Endothelial cell (in vitro differentiated cells): ENCODE results near the gene MEG3. TPM values are rescaled to one million over a fixed set of nuclear protein-coding genes. Genes with fewer than 3 reads are reported as not detected.
"Not testable (repeated sequence)": the region's sequence is repeated elsewhere in the genome, so short reads cannot be mapped to it uniquely, and the experiment has no call there.

ENCODE experiments used
- DNase-seq: peaks from one replicate; pipeline ENCODE4 v3.0.0; 2021; ENCODE audit warnings: low spot score
- H3K27ac Mint-ChIP-seq: one replicate; pipeline ENCODE4 v1.8.0; 2021; ENCODE audit warnings: mixed read lengths, inconsistent platforms; ENCODE audit not compliant: unreplicated experiment
- H3K27me3 Mint-ChIP-seq: one replicate; pipeline ENCODE4 v1.8.0; 2021; ENCODE audit warnings: mild to moderate bottlenecking, moderate library complexity, mixed read lengths, inconsistent platforms; ENCODE audit not compliant: unreplicated experiment
- H3K36me3 Mint-ChIP-seq: one replicate; pipeline ENCODE4 v1.8.0; 2021; ENCODE audit warnings: mild to moderate bottlenecking, low read depth, mixed read lengths, inconsistent platforms; ENCODE audit not compliant: unreplicated experiment
- H3K4me1 Mint-ChIP-seq: one replicate; pipeline ENCODE4 v1.8.0; 2021; ENCODE audit warnings: mild to moderate bottlenecking, mixed read lengths, inconsistent platforms; ENCODE audit not compliant: unreplicated experiment
- H3K4me3 Mint-ChIP-seq: one replicate; pipeline ENCODE4 v1.8.0; 2021; ENCODE audit warnings: mild to moderate bottlenecking, mixed read lengths, inconsistent platforms; ENCODE audit not compliant: unreplicated experiment
- H3K9me3 Mint-ChIP-seq: one replicate; pipeline ENCODE4 v1.8.0; 2021; ENCODE audit warnings: mixed read lengths, inconsistent platforms; ENCODE audit not compliant: unreplicated experiment
- total RNA-seq: library from RNA; stranded (reverse); fragmentation: NEBNext Ultra II Directional; extraction: Animal tissue kit (Norgen Biotek cat#: 25700); gene quantifications from one replicate; pipeline ENCODE4 v1.2.1, GENCODE V29; 2021; ENCODE audit not compliant: unreplicated experiment
- TF ChIP-seq, protein P1 (sequence below): fragments of 200-600 bp; sonication (generic); IDR thresholded peaks from one replicate; pipeline ENCODE4 v1.5.0; 2021; ENCODE audit warnings: antibody characterized with exemption; ENCODE audit not compliant: unreplicated experiment

Gene MEG3
- total RNA-seq, 1 donor from 2014 or later, result not detected

DNA sequence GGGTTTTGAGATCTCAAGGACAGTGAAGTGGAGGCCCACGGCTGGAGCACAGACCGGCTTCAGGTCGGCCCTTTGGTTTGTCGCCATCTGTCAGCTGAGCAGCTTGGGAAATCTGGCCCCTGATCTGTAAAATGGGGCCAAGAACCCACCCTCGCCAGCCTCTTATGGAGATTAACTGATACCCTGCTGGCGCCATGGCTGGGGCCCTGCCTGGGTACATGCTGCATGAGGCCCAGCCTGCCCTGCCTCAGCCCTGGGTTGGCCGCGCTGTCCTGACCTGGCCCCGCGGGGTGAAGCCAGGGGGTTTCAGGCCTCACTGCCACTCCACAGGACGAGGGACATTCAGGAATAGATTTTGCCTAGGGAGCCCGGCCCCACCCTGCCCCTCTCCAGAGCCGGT, 33.9 kb upstream of the MEG3 start:
- Mint-ChIP-seq H3K4me1 (peaks cover 15% of the 10 kb centered on the region), H3K27ac (no peak overlapping the region)

DNA sequence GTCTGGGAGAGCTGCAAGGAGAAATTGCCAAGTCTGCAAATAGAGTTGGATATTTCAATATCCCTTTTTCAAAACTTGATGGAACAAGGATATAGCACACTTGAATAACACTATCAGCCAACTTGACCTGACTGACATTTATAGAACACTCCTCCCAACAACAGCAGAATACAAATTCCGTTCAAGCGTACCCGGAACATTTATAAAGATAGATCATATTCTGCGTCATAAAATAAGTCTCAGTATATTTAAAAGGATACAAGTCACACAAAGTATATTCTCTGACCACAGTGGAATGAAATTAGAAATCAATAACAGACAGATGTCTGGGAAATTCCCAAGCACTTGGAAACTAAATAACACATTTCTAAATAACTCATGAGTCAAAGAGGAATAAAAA, 29.0 kb upstream of the MEG3 start:
- TF ChIP-seq, protein P1, sequence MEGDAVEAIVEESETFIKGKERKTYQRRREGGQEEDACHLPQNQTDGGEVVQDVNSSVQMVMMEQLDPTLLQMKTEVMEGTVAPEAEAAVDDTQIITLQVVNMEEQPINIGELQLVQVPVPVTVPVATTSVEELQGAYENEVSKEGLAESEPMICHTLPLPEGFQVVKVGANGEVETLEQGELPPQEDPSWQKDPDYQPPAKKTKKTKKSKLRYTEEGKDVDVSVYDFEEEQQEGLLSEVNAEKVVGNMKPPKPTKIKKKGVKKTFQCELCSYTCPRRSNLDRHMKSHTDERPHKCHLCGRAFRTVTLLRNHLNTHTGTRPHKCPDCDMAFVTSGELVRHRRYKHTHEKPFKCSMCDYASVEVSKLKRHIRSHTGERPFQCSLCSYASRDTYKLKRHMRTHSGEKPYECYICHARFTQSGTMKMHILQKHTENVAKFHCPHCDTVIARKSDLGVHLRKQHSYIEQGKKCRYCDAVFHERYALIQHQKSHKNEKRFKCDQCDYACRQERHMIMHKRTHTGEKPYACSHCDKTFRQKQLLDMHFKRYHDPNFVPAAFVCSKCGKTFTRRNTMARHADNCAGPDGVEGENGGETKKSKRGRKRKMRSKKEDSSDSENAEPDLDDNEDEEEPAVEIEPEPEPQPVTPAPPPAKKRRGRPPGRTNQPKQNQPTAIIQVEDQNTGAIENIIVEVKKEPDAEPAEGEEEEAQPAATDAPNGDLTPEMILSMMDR, result no peak
- peaks cover 2% of the 10 kb centered on the region for H3K27me3 Mint-ChIP-seq
- H3K4me1 Mint-ChIP-seq, result no peaks in the 10 kb centered on the region
- no peaks in the 10 kb centered on the region for H3K9me3 Mint-ChIP-seq
- no peaks in the 10 kb centered on the region for H3K36me3 Mint-ChIP-seq
- H3K27ac Mint-ChIP-seq, result no peak overlapping the region
- DNase-seq, result no peak
- H3K4me3 Mint-ChIP-seq, result no peak overlapping the region

More for the DNA sequence above, 33.9 kb upstream of the MEG3 start:
- DNase-seq, result no peak
- Mint-ChIP-seq H3K36me3 (no peaks in the 10 kb centered on the region), H3K27me3 (peaks cover 2% of the 10 kb centered on the region), H3K9me3 (no peaks in the 10 kb centered on the region), H3K4me3 (no peak overlapping the region)
- TF ChIP-seq, protein P1, result no peak

DNA sequence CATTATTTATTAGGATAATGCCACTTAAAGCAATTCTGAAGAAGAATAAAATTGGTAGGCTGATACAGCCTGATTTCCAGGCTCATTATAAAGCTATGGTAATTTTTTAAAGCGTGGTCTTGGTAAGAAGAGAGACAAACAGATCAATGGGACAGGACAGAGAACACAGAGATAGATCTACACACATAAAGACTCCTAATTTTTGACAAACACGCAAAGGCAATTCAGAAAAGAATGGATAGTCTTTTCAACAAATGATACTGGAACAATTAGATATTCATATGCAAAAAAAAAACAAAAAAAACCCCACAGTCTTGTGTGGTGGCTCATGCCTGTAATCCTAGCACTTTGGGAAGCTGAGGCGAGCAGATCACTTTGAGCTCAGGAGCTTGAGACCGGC, 25.9 kb upstream of the MEG3 start:
- H3K4me1 Mint-ChIP-seq, result no peaks in the 10 kb centered on the region

DNA sequence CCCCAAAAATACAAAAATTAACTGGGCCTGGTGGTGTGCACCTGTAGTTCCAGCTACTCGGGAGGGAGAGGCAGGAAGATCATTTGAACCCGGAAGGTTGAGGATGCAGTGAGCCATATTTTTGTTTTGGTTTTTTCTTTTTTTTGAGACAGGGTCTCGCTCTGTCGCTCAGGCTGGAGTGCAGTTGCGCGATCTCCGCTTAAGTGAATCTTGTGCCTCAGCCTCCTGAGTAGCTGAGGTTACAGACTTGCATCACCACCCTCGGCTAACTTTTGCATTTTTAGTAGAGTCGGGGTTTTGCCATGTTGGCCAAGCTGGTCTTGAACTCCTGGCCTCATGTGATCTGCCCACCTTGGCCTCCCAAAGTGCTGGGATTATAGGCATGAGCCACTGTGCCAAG, 24.5 kb upstream of the MEG3 start:
- H3K27me3 Mint-ChIP-seq, H3K27ac Mint-ChIP-seq, H3K4me1 Mint-ChIP-seq, H3K36me3 Mint-ChIP-seq, H3K4me3 Mint-ChIP-seq, H3K9me3 Mint-ChIP-seq, DNase-seq: not testable (repeated sequence)

More for the DNA sequence above, 25.9 kb upstream of the MEG3 start:
- Mint-ChIP-seq H3K36me3 (no peaks in the 10 kb centered on the region), H3K27ac (no peak overlapping the region), H3K27me3 (no peaks in the 10 kb centered on the region), H3K4me3 (no peak overlapping the region), H3K9me3 (no peaks in the 10 kb centered on the region)
- DNase-seq, result no peak
- TF ChIP-seq, protein P1, result no peak

DNA sequence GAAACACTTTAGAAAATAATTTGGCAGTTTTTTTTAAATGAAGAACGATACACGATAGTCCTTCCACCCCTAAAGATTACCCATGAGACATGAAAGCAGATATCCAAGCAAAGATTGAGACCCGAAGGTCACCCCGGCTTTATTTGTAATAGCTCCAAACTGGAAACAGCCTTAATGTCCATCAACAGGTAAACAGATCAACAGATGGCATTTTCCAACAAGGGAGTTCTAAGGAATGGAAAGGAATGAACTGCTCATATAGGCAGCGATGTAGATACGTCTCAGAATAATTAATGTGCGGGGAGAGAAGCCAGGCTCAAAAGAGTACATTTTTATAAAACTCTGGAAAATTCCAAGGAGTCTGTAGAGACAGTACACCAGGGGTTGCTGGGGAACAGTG, 23.7 kb upstream of the MEG3 start:
- DNase-seq, result no peak
- Mint-ChIP-seq H3K36me3 (no peaks in the 10 kb centered on the region), H3K27me3 (no peaks in the 10 kb centered on the region), H3K27ac (no peak overlapping the region), H3K9me3 (no peaks in the 10 kb centered on the region), H3K4me1 (no peaks in the 10 kb centered on the region), H3K4me3 (no peak overlapping the region)
- TF ChIP-seq, protein P1, result no peak

DNA sequence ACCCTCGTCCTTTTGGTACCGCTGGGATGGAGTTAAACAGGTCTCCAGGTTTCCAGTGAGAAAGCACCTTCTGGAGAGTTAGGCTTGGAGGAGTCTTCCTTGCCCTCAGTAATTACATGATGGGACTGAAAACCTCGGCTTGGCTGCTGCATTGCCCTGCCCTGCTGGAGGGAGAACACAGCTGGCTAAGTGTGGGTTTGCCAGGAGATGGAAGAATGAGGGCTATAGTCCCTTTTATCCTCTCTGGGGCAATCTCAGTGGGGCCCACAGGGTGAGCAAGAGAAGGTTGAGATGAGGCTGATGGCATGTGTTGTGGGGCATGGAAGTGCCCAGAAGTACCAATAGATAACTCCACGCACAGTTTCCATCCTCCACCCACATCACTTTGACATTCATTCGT, 23.2 kb upstream of the MEG3 start:
- no peak overlapping the region for H3K27ac Mint-ChIP-seq
- DNase-seq, result no peak
- no peak overlapping the region for H3K4me3 Mint-ChIP-seq
- H3K9me3 Mint-ChIP-seq, result no peaks in the 10 kb centered on the region
- no peaks in the 10 kb centered on the region for H3K27me3 Mint-ChIP-seq
- TF ChIP-seq, protein P1, result no peak
- no peaks in the 10 kb centered on the region for H3K4me1 Mint-ChIP-seq
- peaks cover 2% of the 10 kb centered on the region for H3K36me3 Mint-ChIP-seq
